ENCODE results near the gene GPD1. TPM values are rescaled to one million over a fixed set of nuclear protein-coding genes. Genes with fewer than 3 reads are reported as not detected.
A peak's percentile ranks its signal among the peaks of the same experiment; 100 is the strongest.

The GPD1 gene
- total RNA-seq, 4 donors from 2014 or later, result 9.2 to 22.1 (median 11.3) TPM; not detected in 1

GRCh38 chr12:50099302-50100008 lies 4.4 kb upstream of the GPD1 start:
- 83 to 93% methylated on average over 2 to 5 of the region's 5 CpGs for WGBS, 2 donors (ENCODE audit: low coverage in 1 of 2)
- no peaks in the 10 kb centered on the region for H3K9me3 ChIP-seq
- H3K4me1 ChIP-seq, result peaks cover 8 to 12% (median 11%) of the 10 kb centered on the region in 4 donors
- DNase-seq, result no peak
- no peaks in the 10 kb centered on the region for H3K27me3 ChIP-seq
- no peak overlapping the region for H3K27ac ChIP-seq
- TF ChIP-seq POLR2A (IDR thresholded peaks at IDR 0.05), result no peak
- no peak for TF ChIP-seq EP300 (IDR thresholded peaks at IDR 0.05; ENCODE audit: low read depth)
- TF ChIP-seq POLR2AphosphoS5 (IDR thresholded peaks at IDR 0.05), result no peak
- TF ChIP-seq CTCF (IDR thresholded peaks at IDR 0.05), result no peak
- in situ Hi-C loops (cut with MboI; ENCODE audit: low pct_ligation_motif_present in 1 of 4, low pct_unique_long_range_greater_than_20kb in 1 of 4, low sequenced_read_pairs in 3 of 4) (loop anchor here in 3 of 4 donors (10.0 to 25.0 kb wide), 3 partner anchors 75 to 213 kb away; no protein-coding TSS in a partner anchor), intact Hi-C loops (cut with DNase I; ENCODE audit: low total_unique reads) (loop anchor here (10.0 kb wide), 1 partner anchor 75 kb away; no protein-coding TSS in a partner anchor)
- no peak overlapping the region for H3K4me3 ChIP-seq
- H3K36me3 ChIP-seq, result peaks cover 0 to 44% (median 24%) of the 10 kb centered on the region in 4 donors

- intact Hi-C loops (cut with DNase I; ENCODE audit: low total_unique reads) (loop anchor here (10.0 kb wide), 1 partner anchor 74 kb away; no protein-coding TSS in a partner anchor), in situ Hi-C loops (cut with MboI; ENCODE audit: low pct_ligation_motif_present in 1 of 4, low pct_unique_long_range_greater_than_20kb in 1 of 4, low sequenced_read_pairs in 3 of 4) (no loop called here)
- no peak for DNase-seq
- Histone ChIP-seq H3K27ac (no peak overlapping the region), H3K36me3 (peaks cover 0 to 33% (median 16%) of the 10 kb centered on the region in 4 donors), H3K27me3 (no peaks in the 10 kb centered on the region), H3K4me3 (no peak overlapping the region), H3K9me3 (no peaks in the 10 kb centered on the region), H3K4me1 (peaks cover 15 to 20% (median 17%) of the 10 kb centered on the region in 4 donors)
- WGBS, 2 donors (ENCODE audit: low coverage in 1 of 2), result 89 to 90% methylated on average over 3 of the region's 3 CpGs
- TF ChIP-seq CTCF (IDR thresholded peaks at IDR 0.05) (no peak), EP300 (IDR thresholded peaks at IDR 0.05; ENCODE audit: low read depth) (no peak), POLR2A (IDR thresholded peaks at IDR 0.05) (no peak), POLR2AphosphoS5 (IDR thresholded peaks at IDR 0.05) (no peak)
Measured at GRCh38 chr12:50100561-50100960, 3.2 kb upstream of the GPD1 start.

- intact Hi-C loops (cut with DNase I; ENCODE audit: low total_unique reads) (loop anchor here (10.0 kb wide), 1 partner anchor 73 kb away; no protein-coding TSS in a partner anchor), in situ Hi-C loops (cut with MboI; ENCODE audit: low pct_ligation_motif_present in 1 of 4, low pct_unique_long_range_greater_than_20kb in 1 of 4, low sequenced_read_pairs in 3 of 4) (no loop called here)
- Histone ChIP-seq H3K27me3 (no peaks in the 10 kb centered on the region), H3K4me1 (peaks cover 15 to 20% (median 17%) of the 10 kb centered on the region in 4 donors), H3K36me3 (peaks cover 0 to 23% (median 11%) of the 10 kb centered on the region in 4 donors), H3K4me3 (no peak overlapping the region), H3K9me3 (no peaks in the 10 kb centered on the region), H3K27ac (no peak overlapping the region)
- TF ChIP-seq CTCF (IDR thresholded peaks at IDR 0.05) (peak; percentile 16 to 44 (median 36)), POLR2AphosphoS5 (IDR thresholded peaks at IDR 0.05) (no peak), EP300 (IDR thresholded peaks at IDR 0.05; ENCODE audit: low read depth) (no peak), POLR2A (IDR thresholded peaks at IDR 0.05) (no peak)
- WGBS, 2 donors (ENCODE audit: low coverage in 1 of 2), result 81 to 90% methylated on average over 2 to 3 of the region's 3 CpGs
- no peak for DNase-seq
Measured at GRCh38 chr12:50101663-50102062, 2.1 kb upstream of the GPD1 start.

- DNase-seq, result no peak
- Histone ChIP-seq H3K27ac (no peak overlapping the region), H3K4me3 (no peak overlapping the region), H3K27me3 (no peaks in the 10 kb centered on the region), H3K36me3 (peaks cover 0 to 19% (median 9%) of the 10 kb centered on the region in 4 donors), H3K9me3 (no peaks in the 10 kb centered on the region), H3K4me1 (peaks cover 15 to 20% (median 17%) of the 10 kb centered on the region in 4 donors)
- in situ Hi-C loops (cut with MboI; ENCODE audit: low pct_ligation_motif_present in 1 of 4, low pct_unique_long_range_greater_than_20kb in 1 of 4, low sequenced_read_pairs in 3 of 4), result no loop called here
- WGBS, 2 donors (ENCODE audit: low coverage in 1 of 2), result 79 to 94% methylated on average over 2 of the region's 2 CpGs
- intact Hi-C loops (cut with DNase I; ENCODE audit: low total_unique reads), result loop anchor here (10.0 kb wide), 1 partner anchor 73 kb away; no protein-coding TSS in a partner anchor
- no peak for TF ChIP-seq CTCF (IDR thresholded peaks at IDR 0.05)
- TF ChIP-seq POLR2AphosphoS5 (IDR thresholded peaks at IDR 0.05), result no peak
- TF ChIP-seq EP300 (IDR thresholded peaks at IDR 0.05; ENCODE audit: low read depth), result no peak
- TF ChIP-seq POLR2A (IDR thresholded peaks at IDR 0.05), result no peak
Measured at GRCh38 chr12:50102131-50102531, 1.7 kb upstream of the GPD1 start.

All from transverse colon (tissue), 4 donors.